Middle frontal gyrus (tissue), 1 donor: ENCODE results near the gene ZMYND12.
"Not testable (repeated sequence)": the region's sequence is repeated elsewhere in the genome, so short reads cannot be mapped to it uniquely, and the experiment has no call there.

Experiments
- DNase-seq: peaks from one replicate; pipeline ENCODE4 v3.0.0-alpha.2; 2015; ENCODE audit warnings: low spot score; ENCODE audit errors: extremely low spot score

Gene ZMYND12, protein sequence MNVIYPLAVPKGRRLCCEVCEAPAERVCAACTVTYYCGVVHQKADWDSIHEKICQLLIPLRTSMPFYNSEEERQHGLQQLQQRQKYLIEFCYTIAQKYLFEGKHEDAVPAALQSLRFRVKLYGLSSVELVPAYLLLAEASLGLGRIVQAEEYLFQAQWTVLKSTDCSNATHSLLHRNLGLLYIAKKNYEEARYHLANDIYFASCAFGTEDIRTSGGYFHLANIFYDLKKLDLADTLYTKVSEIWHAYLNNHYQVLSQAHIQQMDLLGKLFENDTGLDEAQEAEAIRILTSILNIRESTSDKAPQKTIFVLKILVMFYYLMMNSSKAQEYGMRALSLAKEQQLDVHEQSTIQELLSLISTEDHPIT

DNA sequence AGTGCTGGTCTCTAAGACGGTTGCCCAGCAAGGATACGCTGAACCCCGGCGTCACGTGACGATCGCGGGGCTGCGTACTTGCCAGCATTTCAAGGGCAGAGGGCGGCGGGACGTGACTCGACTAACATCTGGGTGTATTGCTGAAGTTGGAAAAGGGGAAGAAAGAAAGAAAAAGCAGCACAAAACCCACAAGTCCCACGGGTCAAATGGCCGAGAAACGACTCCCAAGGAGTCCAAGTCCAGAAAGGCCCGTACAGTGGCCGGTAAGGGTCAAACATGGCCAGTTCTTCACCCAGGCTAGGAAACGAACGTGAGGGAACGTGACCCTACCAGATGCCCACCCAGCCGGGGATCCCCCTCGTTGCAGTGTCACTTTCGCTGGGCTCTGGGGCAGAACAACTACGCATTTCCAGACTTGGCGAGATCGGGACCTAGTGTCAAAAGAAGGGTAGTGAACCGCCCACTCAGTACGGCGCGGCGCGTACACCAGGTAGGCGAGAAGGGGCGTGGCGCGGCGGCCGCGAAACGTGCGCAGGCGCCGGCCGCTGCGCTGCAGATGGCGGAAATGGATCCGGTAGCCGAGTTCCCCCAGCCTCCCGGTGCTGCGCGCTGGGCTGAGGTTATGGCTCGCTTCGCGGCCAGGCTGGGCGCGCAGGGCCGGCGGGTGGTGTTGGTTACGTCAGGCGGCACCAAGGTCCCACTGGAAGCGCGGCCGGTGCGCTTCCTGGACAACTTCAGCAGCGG is at the start of gene ZMYND12, which contains the start of gene PPCS:
TSS of gene ZMYND12 (minus strand) at position 13 of the 744 bp plus-strand sequence. CDS start 25 bp downstream, outside the sequence.
TSS of gene PPCS (plus strand) at position 534 of the 744 bp plus-strand sequence. CDS start at position 557, 23 bp downstream.
- DNase-seq = peak; percentile 62

DNA sequence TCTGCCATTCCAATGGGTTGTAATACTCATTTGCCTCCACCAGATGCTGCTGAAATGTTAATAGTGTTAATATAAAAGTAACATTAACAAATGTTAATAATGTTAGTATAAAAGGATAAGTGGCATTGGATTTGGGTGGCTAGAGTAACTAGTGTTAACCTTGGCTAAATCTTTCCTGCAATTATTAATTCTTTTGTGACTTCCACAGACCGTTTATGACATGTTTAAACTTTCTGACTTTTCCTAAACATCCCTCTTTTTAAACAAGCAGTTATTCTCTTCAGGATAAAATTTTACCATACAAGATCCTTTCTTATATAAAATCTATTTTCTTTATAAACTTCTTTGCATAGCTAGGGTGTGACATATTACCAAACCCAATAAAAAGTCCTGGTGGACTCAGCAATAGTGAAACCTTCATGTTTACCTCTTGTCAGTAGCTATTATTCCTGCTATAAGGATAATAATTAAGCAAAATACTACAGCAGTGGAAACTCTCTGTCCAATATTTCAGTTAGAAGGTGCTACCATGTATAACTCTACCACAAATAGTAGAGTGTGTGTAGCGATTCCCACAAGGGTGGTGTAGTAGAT is 48.8 kb upstream of the ZMYND12 start:
- no peak for DNase-seq

DNA sequence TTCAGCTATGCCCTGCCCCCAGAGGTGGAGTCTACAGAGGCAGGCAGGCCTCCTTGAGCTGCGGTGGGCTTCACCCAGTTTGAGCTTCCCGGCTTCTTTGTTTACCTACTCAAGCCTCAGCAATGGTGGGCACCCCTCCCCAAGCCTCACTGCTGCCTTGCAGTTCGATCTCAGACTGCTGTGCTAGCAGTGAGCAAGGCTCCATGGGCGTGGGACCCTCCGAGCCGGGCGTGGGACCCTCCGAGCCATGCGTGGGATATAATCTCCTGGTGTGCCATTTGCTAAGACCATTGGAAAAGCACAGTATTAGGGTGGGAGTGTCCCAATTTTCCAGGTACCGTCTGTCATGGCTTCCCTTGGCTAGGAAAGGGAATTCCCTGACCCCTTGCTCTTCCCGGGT is 46.2 kb upstream of the ZMYND12 start:
- DNase-seq = not testable (repeated sequence)

DNA sequence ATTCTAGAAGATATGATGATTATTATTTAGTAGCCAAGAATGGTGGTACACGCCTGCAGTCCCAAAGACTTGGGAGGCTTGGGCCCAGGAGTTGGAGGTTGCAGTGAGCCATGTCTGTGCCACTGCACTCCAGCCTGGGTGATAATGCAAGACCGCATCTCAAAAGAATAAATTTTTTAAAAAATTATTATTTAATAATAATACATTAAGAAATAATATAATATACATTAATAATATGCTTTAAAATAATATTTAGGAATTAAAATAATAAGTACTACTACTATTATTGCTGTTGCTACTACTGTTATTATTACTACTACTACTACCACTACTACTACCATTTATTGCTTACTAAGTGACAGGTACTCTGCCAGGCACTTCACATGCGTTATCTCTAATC is 34.4 kb upstream of the ZMYND12 start:
- no peak for DNase-seq

DNA sequence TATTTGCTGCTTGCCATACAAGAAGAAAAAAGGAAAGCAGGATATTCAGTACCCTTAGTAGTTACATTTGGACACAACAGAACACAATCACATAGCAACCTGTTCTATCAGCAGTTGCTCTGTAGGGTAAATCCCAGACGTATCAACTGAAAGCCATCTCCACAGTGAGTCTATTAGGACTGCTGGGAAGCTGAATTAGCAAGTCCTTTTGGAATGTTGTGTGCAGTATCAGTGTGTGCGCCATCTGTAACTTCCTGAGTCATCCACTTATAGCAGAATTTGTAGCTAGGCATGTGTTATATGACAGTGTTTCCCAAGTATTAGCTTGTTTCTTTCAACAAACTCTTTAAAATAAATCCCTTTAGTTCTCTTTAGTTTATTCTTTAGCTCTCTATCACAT is 28.6 kb upstream of the ZMYND12 start:
- DNase-seq = no peak

DNA sequence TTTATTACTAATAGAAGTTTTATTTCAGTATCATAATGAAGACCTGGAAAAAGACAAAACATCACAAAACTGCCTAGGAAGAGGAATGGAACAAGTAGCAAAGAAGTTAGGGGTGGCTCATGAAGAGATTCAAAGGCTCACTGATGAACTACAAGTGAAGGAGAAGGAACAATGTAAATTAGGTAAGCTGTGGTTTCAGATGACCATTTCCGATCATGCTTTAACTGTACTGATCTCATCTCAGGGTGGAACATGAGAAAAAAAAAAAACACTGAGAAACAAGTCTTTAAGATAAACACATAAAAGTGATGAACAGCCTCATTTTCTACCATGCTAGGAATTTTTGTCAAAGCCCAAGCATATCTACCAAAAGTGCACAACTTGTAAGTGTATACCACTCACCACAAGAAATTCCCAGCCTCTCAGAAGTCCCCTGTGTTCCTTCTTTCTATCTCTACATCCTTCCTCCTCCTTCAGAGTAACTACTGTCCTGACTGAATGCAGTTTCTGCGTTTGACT is 26.9 kb upstream of the ZMYND12 start:
- DNase-seq = no peak

DNA sequence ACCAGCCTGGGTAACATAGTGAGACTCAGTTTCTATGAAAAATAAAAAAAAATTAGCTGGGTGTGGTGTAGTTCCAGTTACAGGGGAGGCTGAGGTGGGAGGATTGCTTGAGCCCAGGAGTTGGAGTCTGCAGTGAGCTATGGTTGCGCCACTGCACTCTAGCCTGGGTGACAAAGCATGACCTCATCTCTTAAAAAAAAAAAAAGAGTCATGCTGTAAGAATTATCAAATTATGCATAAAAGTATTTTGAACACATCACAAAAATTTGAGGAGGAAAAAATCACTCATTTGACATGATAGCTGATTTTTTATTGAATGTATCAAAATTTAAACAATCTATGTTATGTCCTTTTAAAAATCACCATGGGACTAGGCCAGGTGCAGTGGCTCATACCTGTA is 25.1 kb upstream of the ZMYND12 start:
- DNase-seq = no peak

DNA sequence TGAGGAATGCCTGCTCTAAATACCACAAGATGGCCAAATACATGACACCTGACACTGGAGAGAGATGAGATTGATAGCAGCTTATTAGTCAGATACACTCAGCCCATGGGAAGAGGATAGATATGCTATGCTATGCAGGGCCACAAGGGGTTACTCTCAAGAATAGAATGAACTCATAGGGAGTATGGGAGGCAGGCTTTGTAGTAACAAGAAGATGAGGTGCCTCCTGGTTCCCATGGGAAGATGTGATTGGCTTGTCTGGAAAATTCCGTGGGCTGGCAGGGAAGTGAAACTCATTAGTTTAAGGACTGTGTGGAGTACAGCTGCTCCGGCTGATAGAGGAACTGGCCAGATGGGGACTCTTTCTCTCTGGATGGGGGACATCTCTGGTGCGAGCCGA is 23.8 kb upstream of the ZMYND12 start:
- DNase-seq = no peak

DNA sequence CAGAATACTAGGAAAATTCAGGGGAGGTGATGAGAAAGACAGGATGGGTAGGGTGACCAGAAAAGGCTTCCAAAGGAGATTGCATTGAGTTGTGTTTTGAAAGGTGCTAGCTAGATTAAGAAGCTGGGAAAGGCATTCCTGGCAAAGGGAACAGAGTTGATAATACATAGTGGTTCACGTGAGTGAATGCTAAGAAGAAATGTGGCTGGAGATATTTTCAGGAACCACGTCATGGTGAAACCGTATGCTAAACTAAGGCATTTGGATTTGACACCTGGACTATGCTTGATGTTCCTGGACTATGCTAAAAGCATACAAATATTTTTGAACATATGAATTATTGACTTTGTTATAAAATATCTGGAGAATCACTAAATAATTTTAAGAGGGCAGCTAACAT is 22.0 kb upstream of the ZMYND12 start:
- no peak for DNase-seq

DNA sequence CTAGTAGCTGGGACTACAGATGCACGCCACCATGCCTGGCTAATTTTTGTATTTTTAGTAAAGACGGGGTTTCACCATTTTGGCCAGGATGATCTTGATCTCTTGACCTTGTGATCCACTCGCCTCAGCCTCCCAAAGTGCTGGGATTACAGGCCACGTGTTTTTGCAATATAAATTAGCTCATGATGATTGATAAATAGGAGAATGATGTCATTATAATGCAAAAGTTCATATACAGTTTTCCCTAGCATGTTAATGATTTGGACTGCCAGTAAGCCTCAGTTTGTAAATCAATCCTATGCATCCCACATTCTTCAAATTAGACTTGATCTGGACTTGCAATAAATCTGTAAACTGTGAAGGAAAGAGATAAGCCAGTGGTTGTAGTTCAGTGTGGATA is 21.5 kb upstream of the ZMYND12 start:
- DNase-seq = not testable (repeated sequence)

DNA sequence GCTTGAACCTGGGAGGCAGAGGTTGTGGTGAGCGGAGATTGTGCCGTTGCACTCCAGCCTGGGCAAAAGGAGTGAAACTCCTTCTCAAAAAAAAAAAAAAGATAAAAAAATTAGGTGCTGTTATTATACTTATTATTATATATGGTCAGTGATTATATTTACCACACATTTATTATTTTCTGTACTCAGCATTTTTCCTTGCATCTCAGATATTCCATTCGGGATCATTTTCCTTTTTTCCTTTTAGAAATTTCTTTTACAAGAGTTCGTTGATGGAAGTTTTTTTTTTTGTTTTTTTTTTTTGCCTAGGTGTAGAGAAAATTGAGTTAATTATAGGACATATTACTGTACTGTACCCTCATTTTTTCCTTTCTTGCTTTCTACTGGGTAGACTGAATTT is 20.8 kb upstream of the ZMYND12 start:
- no peak for DNase-seq

DNA sequence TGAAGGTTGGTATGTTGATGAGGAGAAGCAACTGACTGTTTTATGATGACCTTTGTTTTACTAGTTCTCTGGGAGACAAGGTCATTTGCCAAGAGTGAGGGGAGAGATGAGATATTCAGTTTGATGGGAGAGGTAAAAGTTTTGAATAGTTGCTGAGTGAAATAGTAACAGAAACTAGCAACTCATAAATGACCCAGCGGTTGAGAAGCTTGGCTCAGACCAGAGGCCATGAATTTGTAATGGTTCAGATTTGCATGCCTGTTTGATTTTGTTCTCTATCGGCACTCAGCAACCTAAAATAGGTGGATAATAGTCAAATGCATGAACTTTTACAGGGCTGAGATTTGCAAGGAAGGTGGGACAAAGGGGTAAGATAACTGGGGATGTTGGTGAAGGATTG is 13.9 kb upstream of the ZMYND12 start:
- no peak for DNase-seq

DNA sequence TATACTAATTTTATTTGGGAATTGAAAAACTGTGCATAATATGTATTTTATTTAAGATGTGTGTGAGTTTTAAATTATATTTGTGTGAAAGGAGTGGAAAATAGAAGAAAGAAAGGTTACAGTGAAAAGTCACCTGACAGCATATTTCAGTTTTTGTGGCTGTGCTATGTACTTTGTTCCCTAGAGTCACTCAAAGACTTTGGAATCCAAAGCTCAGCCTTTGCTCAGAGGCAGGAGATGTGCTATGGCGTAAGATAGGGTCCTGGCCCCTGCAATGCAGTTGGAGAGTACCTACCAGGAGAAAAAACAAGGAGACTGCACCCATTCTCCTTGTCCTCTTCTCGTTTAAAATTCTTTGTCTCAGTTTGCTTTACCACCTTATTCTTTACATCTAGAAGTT is 10.2 kb upstream of the ZMYND12 start:
- no peak for DNase-seq

DNA sequence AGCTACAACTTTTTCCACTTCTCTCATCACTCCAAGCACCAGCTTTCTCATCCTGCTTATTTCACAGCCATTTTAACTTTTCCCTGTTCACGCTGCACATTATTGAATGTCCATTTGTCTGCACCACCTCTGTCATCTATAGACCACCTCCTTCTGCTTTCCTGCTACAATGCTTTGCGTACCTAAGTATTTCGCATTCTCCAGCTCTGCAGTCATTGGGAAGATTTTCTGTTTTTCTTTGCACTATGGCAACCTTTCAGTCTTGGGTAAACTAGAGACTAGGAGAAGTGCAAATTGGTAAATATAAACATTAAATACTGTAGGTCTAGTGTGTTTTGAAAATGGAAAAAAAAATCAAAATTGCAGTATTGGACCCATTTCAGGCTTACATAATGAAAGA is 8.1 kb upstream of the ZMYND12 start:
- DNase-seq = no peak

DNA sequence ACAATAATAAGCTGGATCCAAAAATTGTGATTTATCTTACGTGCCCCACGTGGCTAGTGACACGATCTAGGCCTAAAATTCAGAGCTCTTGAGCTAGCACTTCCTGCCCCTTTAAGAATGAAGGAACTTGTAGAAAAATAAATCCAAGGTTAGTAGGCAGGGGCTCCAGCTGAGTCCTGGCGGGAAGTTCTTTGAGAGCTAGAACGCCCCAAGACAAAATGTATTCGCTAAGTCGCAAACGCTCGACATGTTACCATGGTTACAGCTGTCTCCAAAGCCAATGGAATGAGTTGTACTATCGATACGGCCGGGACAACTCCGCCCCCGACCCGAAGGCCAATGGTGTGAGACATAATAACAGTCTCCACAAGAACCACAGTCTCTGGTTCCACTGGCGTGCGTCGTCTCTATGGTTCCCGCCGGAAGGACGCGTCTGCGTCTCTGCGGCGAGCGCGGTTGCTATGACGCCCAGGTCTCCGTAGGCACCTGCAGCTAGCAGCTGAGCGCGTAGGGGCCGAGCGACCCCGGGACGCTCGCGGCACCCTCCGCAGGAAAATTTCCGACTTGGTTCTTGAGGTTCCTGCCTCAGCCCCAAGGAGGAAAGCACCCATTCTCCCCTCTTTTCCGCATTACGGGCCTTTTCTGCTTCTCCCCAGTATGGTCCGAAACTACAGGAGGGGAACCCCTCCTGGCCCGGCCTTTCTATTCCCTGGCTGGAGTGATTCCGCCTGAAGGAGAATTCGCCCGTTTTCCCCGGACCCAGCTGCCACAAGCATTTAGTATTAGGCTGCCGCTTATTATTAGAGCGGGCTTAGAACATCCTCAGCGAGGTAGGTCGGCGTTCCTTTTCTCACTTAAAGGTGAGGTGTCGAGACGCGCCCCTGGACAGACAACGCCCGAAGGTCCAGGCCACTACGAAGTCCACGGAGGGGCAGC is 7.3 kb upstream of the ZMYND12 start, which contains the start of gene CCDC30:
TSS of gene CCDC30 (plus strand) at position 459 of the 936 bp plus-strand sequence. CDS start 17,266 bp downstream, outside the sequence.
- peak; percentile 93 for DNase-seq

DNA sequence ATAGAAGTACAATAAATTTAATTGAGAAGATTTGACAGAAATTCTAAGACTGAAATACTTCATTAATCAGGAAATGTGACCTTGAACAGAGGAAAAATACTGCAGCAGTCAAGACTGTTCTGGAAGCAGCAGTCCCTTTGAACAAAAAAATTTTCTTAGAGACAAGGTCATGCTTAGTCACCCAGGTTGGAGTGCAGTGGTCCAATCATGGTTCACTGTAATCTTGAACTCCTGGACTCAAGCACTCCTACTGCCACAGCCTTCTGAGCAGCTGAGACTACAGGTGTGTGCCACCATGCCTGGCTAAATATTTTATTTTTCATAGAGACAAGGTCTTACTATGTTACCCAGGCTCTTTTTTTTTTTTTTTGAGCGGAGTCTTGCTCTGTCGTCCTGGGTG is 5.4 kb upstream of the ZMYND12 start:
- no peak for DNase-seq

DNA sequence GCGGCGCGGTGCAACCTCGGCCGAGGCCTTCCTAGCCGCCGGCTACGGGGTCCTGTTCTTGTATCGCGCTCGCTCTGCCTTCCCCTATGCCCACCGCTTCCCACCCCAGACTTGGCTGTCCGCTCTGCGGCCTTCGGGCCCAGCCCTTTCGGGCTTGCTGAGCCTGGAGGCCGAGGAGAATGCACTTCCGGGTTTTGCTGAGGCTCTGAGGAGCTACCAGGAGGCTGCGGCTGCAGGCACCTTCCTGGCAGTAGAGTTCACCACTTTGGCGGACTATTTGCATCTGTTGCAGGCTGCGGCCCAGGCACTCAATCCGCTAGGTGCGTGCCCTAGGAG is 900 bp upstream of the ZMYND12 start:
- DNase-seq = no peak

DNA sequence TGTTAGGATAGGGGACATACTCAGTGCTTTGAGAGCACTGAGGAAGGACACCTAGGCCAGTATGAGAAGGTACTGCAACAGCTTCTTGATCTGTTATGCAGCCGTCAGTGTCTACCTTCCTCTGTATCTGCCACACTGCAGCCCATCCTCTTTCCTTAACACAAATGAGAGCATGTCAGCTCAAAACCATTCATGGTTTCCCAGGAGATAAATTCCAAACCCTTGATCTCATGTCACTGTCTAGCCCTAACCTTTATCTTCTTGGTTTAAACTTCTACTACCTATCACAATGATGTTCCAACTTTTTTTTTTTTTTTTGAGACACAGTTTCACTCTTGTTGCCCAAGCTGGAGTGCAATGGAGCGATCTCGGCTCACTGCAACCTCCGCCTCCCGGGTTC is 1.4 kb downstream of the ZMYND12 start:
- no peak for DNase-seq

DNA sequence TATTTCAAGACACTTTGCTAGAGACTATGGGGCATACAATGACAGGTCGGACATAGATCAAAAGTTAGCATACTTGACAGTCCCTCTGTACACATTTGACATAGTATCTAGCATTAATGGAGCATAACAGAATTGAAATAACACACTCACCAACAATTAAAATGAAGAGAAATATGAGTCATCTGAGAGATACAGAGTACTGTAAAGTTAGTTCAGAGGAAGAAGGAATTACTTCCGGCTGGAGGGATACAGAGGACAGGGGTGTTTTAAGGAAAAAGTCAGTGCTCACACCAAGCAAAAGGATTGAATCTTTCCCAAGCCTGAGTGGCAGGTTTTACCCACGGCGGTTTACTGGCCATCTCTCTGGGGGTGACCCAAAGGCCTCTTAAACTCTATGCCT is 2.4 kb downstream of the ZMYND12 start:
- DNase-seq = no peak

DNA sequence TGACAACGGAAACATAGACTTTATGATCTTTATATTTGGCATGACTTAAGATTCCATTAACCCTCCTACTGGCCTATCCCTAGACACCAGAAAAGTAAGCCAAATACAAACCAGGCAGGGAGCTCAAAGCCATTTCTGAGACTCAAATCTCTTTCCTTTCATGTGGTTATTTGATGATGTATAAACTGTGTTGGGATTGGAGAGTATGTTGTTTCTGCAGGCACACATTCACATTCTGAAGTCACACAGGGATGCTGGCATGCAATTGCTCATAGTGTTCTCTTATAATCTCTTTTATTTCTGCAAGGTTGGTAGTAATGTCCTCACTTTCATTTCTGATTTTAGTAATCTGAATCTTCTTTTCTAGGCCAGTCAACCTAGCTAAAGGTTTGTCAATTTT is 5.8 kb downstream of the ZMYND12 start:
- no peak for DNase-seq

DNA sequence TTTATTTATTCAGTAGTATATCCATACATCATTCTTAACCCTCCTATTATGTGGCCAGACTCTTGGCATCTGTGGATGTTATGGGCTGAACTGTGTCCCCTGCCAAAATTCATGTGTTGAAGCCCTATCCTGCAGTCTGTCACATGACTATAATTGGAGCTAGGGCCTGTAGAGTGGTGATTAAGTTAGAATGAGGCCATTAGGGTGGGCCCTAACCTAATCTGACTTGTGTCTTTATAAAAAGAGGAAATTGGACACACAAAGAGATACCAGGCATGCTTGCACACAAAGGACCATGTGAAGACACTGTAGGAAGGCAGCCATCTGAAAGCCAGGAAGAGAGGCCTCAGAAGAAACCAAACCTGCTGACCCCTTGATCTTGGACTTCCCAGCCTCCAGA is 6.6 kb downstream of the ZMYND12 start:
- no peak for DNase-seq
